ENCODE results near the gene RNF11.

GRCh38 chr1:51283979-51284378 is 47.9 kb downstream of the RNF11 start:
- TF ChIP-seq ZFP36 (IDR thresholded peaks at IDR 0.05; ENCODE audit: borderline replicate concordance, partially characterized antibody) (no peak), POLR2A (IDR thresholded peaks at IDR 0.05; ENCODE audit: low read length) (no peak), ESRRA (IDR thresholded peaks at IDR 0.05; ENCODE audit: borderline replicate concordance, low read length) (no peak), FOSL2 (IDR thresholded peaks at IDR 0.05) (no peak), FOSL2 (CRISPR knock-in tag; IDR thresholded peaks at IDR 0.05) (no peak), CTCF (IDR thresholded peaks at IDR 0.05) (no peak), POLR2AphosphoS2 (conservative IDR thresholded peaks at IDR 0.05; ENCODE audit: low read length) (no peak), MAX (IDR thresholded peaks at IDR 0.05) (no peak), JUN (IDR thresholded peaks at IDR 0.05) (no peak), CHD4 (IDR thresholded peaks at IDR 0.05; ENCODE audit: borderline replicate concordance) (no peak), RCOR1 (IDR thresholded peaks at IDR 0.05; ENCODE audit: low read depth, low read length) (no peak)
